HL-60 (cell line): ENCODE measurements around the gene ZCCHC24.

Source experiments
- CTCF ChIP-seq: IDR thresholded peaks from one replicate; pipeline ENCODE4 v1.5.1; 2011; ENCODE audit warnings: low read length, control low read depth, inconsistent platforms; ENCODE audit not compliant: insufficient read depth
- GABPA ChIP-seq: IDR thresholded peaks from 2 replicates; pipeline ENCODE4 v1.6.1; 2012; ENCODE audit warnings: low read depth
- REST ChIP-seq: IDR thresholded peaks from 2 replicates; pipeline ENCODE4 v1.6.1; 2012; ENCODE audit warnings: low read depth; ENCODE audit not compliant: insufficient replicate concordance

- TF ChIP-seq CTCF (no peak), GABPA (no peak), REST (no peak)
Measured at GRCh38 chr10:79352035-79352877, 93.2 kb downstream of the ZCCHC24 start.
